Panc1 (cell line): Measurements from ENCODE around the gene LRP1B. TPM values are rescaled to one million over a fixed set of nuclear protein-coding genes. Genes with fewer than 3 reads are reported as not detected.
"Not testable (repeated sequence)": the region's sequence is repeated elsewhere in the genome, so short reads cannot be mapped to it uniquely, and the experiment has no call there.

Source experiments
- ATAC-seq: fragments of 200-7000 bp; cut with Tn5 transposase; 2 replicates; pipeline ENCODE4 v1.9.1; 2020; ENCODE audit warnings: mild to moderate bottlenecking, moderate library complexity
- BruUV-seq: library from RNA; stranded (reverse); fragments of 400-500 nt; replicated peaks from 2 replicates; lab custom pipeline; 2021; lab: Mats Ljungman, UMichigan
- CTCF ChIA-PET: fragments of 300-600 bp; sonication (Branson Sonifier 250); formaldehyde crosslinking; loops from one replicate; lab custom pipeline; 2022; ENCODE audit warnings: antibody characterized with exemption; lab: Charles Lee
- POLR2A ChIA-PET: fragments of 300-600 bp; sonication (Branson Sonifier 250); formaldehyde crosslinking; loops from one replicate; lab custom pipeline; 2022; ENCODE audit warnings: antibody characterized with exemption; lab: Charles Lee
- DNase-seq: peaks from one replicate; pipeline ENCODE4 v3.0.0-alpha.2; 2010; ENCODE audit warnings: low read depth, low spot score
- H3K27ac ChIP-seq: 2 replicates; pipeline ENCODE4 v1.5.1; 2011; ENCODE audit warnings: mild to moderate bottlenecking, low read length, inconsistent platforms
- H3K27me3 ChIP-seq: fragments of 200-500 bp; sonication (Bioruptor generic); 2 replicates; pipeline ENCODE4 v1.6.0; 2014; ENCODE audit warnings: low read length, inconsistent platforms; ENCODE audit not compliant: control insufficient read depth, insufficient read depth
- H3K36me3 ChIP-seq: fragments of 200-500 bp; sonication (Bioruptor generic); 2 replicates; pipeline ENCODE4 v1.5.1; 2014; ENCODE audit warnings: inconsistent platforms, mild to moderate bottlenecking, low read length, moderate library complexity; ENCODE audit not compliant: control insufficient read depth, insufficient read depth
- H3K4me1 ChIP-seq: 2 replicates; pipeline ENCODE4 v1.5.1; 2011; ENCODE audit warnings: inconsistent platforms, mild to moderate bottlenecking, low read length, moderate library complexity; ENCODE audit not compliant: control insufficient read depth, insufficient read depth
- H3K4me3 ChIP-seq, 2 experiments: 2 replicates each; pipeline ENCODE4 v1.5.1; 2011 to 2012; ENCODE audit warnings: low read depth in 2 of 2, low read length in 2 of 2, mild to moderate bottlenecking in 2 of 2, inconsistent platforms in 1 of 2, moderate library complexity in 1 of 2
- H3K9me3 ChIP-seq: fragments of 200-500 bp; sonication (Bioruptor generic); 2 replicates; pipeline ENCODE4 v1.5.1; 2014; ENCODE audit warnings: low read depth, mild to moderate bottlenecking, inconsistent platforms, low read length, moderate library complexity; ENCODE audit not compliant: control insufficient read depth, insufficient read depth
- POLR2AphosphoS5 ChIP-seq: IDR thresholded peaks from 2 replicates; pipeline ENCODE4 v1.6.1; 2012; ENCODE audit warnings: mild to moderate bottlenecking, low read depth, low read length, moderate library complexity
- SIN3A ChIP-seq: IDR thresholded peaks from 2 replicates; pipeline ENCODE4 v1.6.1; 2012; ENCODE audit warnings: low read depth, mild to moderate bottlenecking, low read length, moderate library complexity, borderline replicate concordance; ENCODE audit not compliant: insufficient read depth
- TCF7L2 ChIP-seq: IDR thresholded peaks from 2 replicates; pipeline ENCODE4 v1.6.1; 2011; ENCODE audit warnings: mild to moderate bottlenecking, low read depth, low read length, inconsistent platforms
- in situ Hi-C: cut with HindIII; loops from 2 replicates; pipeline ENCODE4 v1.10.0; 2016; ENCODE audit warnings: low sequenced_read_pairs, low pct_unique_long_range_greater_than_20kb
- intact Hi-C: fragments of 100-400 bp; cut with micrococcal nuclease; formaldehyde crosslinking; loops from one replicate; pipeline ENCODE4 v1.10.0; 2022; ENCODE audit not compliant: unreplicated experiment
- total RNA-seq: library from RNA; stranded (reverse); gene quantifications from one replicate; pipeline ENCODE4 v1.2.1, GENCODE V29; 2021; ENCODE audit not compliant: unreplicated experiment
- TF ChIP-seq, protein P1 (sequence below), 2 experiments: IDR thresholded peaks; 2 replicates each; pipeline ENCODE4 v1.6.1; 2011 to 2012; ENCODE audit warnings: low read depth in 2 of 2, control low read depth in 1 of 2, low read length in 1 of 2, mild to moderate bottlenecking in 1 of 2, moderate library complexity in 1 of 2; ENCODE audit not compliant: insufficient read depth in 1 of 2
- TF ChIP-seq, protein P2 (sequence below): fragments of 450-650 bp; IDR thresholded peaks from 2 replicates; pipeline ENCODE4 v1.5.1; 2017; ENCODE audit warnings: mild to moderate bottlenecking

The LRP1B gene
- total RNA-seq, 1 experiment from 2014 or later: 0.54 TPM

DNA sequence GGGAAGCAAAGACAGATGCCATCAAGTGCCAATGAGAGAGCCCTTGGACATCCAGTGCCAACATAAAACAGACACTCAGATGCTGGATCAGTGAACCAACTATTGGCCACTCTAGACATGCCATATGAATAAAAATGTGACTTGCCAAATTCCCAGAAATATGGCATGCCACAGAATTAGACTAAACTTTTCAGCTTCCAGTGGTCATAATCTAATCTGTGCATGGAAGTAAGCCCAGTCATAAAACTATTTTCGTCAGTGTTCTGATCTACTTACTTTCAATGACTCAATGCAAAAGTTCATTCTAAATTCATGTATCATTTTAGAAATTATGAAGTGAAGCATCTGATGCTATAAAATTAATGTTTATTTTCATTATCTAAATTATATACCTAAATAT, 1844.4 kb downstream of the LRP1B start:
- BruUV-seq: no TSS peak
- no peaks in the 10 kb centered on the region for H3K36me3 ChIP-seq
- ChIA-PET CTCF (no interaction called here), POLR2A (no interaction called here)
- no peak overlapping the region for H3K27ac ChIP-seq
- ATAC-seq: no peak
- in situ Hi-C loops: no loop called here
- DNase-seq: no peak
- no peaks in the 10 kb centered on the region for H3K27me3 ChIP-seq
- H3K4me3 ChIP-seq: no peak overlapping the region
- TF ChIP-seq, protein P1, sequence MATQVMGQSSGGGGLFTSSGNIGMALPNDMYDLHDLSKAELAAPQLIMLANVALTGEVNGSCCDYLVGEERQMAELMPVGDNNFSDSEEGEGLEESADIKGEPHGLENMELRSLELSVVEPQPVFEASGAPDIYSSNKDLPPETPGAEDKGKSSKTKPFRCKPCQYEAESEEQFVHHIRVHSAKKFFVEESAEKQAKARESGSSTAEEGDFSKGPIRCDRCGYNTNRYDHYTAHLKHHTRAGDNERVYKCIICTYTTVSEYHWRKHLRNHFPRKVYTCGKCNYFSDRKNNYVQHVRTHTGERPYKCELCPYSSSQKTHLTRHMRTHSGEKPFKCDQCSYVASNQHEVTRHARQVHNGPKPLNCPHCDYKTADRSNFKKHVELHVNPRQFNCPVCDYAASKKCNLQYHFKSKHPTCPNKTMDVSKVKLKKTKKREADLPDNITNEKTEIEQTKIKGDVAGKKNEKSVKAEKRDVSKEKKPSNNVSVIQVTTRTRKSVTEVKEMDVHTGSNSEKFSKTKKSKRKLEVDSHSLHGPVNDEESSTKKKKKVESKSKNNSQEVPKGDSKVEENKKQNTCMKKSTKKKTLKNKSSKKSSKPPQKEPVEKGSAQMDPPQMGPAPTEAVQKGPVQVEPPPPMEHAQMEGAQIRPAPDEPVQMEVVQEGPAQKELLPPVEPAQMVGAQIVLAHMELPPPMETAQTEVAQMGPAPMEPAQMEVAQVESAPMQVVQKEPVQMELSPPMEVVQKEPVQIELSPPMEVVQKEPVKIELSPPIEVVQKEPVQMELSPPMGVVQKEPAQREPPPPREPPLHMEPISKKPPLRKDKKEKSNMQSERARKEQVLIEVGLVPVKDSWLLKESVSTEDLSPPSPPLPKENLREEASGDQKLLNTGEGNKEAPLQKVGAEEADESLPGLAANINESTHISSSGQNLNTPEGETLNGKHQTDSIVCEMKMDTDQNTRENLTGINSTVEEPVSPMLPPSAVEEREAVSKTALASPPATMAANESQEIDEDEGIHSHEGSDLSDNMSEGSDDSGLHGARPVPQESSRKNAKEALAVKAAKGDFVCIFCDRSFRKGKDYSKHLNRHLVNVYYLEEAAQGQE (IDR thresholded peaks at IDR 0.05; ENCODE audit: insufficient read depth in 1 of 2, low read depth in 2 of 2, low read length in 1 of 2): no peak
- no peak for TF ChIP-seq POLR2AphosphoS5
- TF ChIP-seq, protein P2, sequence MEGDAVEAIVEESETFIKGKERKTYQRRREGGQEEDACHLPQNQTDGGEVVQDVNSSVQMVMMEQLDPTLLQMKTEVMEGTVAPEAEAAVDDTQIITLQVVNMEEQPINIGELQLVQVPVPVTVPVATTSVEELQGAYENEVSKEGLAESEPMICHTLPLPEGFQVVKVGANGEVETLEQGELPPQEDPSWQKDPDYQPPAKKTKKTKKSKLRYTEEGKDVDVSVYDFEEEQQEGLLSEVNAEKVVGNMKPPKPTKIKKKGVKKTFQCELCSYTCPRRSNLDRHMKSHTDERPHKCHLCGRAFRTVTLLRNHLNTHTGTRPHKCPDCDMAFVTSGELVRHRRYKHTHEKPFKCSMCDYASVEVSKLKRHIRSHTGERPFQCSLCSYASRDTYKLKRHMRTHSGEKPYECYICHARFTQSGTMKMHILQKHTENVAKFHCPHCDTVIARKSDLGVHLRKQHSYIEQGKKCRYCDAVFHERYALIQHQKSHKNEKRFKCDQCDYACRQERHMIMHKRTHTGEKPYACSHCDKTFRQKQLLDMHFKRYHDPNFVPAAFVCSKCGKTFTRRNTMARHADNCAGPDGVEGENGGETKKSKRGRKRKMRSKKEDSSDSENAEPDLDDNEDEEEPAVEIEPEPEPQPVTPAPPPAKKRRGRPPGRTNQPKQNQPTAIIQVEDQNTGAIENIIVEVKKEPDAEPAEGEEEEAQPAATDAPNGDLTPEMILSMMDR: no peak
- no peak for TF ChIP-seq SIN3A
- no peak for TF ChIP-seq TCF7L2
- no peaks in the 10 kb centered on the region for H3K9me3 ChIP-seq
- intact Hi-C loops: no loop called here
- no peaks in the 10 kb centered on the region for H3K4me1 ChIP-seq

DNA sequence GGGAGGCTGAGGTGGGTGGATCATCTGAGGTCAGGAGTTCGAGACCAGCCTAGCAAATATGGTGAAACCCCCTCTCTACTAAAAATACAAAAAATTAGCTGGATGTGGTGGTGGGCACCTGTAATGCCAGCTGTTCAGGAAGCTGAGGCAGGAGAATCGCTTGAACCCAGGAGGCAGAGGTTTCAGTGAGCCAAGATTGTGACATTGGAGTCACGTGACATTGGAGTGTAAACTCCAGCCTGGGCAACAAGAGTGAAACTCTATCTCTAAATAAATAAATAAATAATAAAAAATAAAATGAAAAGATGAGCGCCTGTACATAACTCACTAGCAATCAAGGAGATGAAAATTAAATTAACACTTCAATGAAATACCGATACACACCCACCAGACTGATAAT, 1853.5 kb downstream of the LRP1B start:
- BruUV-seq, in situ Hi-C loops, POLR2A ChIA-PET, DNase-seq, CTCF ChIA-PET, H3K4me1 ChIP-seq, H3K36me3 ChIP-seq, H3K9me3 ChIP-seq, intact Hi-C loops, H3K27me3 ChIP-seq, ATAC-seq, H3K27ac ChIP-seq, H3K4me3 ChIP-seq: not testable (repeated sequence)

DNA sequence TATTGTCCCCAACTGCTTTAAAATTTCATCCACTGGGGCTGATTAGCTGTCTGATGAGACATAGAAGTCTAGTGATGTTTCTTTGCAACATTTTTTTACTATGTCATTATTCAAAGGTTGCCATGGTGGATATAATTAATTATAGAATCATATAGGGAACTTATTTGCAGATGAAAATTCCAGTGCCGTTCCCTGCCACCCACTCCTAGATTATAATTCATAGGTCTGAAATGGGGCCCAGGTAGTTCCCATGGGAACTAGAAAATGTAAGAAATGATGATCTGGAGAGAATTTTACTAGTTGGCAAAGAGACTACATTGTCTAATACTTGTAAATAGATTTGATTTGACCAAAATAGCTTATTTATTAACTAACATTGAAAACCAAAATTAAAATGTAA, 1854.2 kb downstream of the LRP1B start:
- ChIA-PET POLR2A (no interaction called here), CTCF (no interaction called here)
- Histone ChIP-seq H3K9me3 (no peaks in the 10 kb centered on the region), H3K27me3 (no peaks in the 10 kb centered on the region), H3K36me3 (no peaks in the 10 kb centered on the region), H3K4me1 (no peaks in the 10 kb centered on the region), H3K27ac (no peak overlapping the region), H3K4me3 (no peak overlapping the region)
- BruUV-seq: no TSS peak
- intact Hi-C loops (no loop called here), in situ Hi-C loops (no loop called here)
- TF ChIP-seq POLR2AphosphoS5 (no peak), SIN3A (no peak), TCF7L2 (no peak)
- TF ChIP-seq, protein P1 (IDR thresholded peaks at IDR 0.05; ENCODE audit: insufficient read depth in 1 of 2, low read depth in 2 of 2, low read length in 1 of 2): no peak
- TF ChIP-seq, protein P2: no peak
- ATAC-seq: no peak
- DNase-seq: no peak
